ENCODE measurements around the gene FOXI2.

DNA sequence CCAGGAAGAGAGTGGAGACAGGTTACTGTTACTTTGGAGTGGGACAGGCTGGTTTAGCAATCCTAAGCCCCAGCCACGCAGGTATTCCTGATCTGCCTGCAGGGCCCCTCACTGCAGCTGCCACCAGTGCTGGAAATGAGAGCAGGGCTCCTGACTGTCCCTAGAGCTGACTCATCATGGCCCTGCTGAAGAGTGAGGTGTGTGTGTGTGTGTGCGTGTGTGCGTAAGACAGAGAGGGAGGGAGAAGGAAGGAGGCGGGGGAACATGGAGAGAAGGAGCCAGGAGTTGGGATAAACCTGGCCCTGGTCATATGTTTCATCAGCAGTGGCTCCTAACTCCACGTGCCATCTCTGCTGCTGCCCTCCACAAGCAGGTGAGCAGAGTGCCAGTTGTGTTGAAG lies 3.6 kb downstream of the FOXI2 start:
- TF ChIP-seq, protein P1, sequence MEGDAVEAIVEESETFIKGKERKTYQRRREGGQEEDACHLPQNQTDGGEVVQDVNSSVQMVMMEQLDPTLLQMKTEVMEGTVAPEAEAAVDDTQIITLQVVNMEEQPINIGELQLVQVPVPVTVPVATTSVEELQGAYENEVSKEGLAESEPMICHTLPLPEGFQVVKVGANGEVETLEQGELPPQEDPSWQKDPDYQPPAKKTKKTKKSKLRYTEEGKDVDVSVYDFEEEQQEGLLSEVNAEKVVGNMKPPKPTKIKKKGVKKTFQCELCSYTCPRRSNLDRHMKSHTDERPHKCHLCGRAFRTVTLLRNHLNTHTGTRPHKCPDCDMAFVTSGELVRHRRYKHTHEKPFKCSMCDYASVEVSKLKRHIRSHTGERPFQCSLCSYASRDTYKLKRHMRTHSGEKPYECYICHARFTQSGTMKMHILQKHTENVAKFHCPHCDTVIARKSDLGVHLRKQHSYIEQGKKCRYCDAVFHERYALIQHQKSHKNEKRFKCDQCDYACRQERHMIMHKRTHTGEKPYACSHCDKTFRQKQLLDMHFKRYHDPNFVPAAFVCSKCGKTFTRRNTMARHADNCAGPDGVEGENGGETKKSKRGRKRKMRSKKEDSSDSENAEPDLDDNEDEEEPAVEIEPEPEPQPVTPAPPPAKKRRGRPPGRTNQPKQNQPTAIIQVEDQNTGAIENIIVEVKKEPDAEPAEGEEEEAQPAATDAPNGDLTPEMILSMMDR (IDR thresholded peaks at IDR 0.05), result no peak
- no peak for TF ChIP-seq POLR2A (IDR thresholded peaks at IDR 0.05)

Data from esophagus squamous epithelium (tissue), 4 donors.